Liver (tissue), 9 donors: Measurements from ENCODE around the gene LRP10. TPM values are rescaled to one million over a fixed set of nuclear protein-coding genes. Genes with fewer than 3 reads are reported as not detected.

Experiments
- DNase-seq: peaks from one replicate; pipeline ENCODE4 v3.0.0-alpha.2; 2017; ENCODE audit warnings: low spot score
- H3K27ac ChIP-seq, 2 donors: one replicate each; pipeline ENCODE4 v1.7.0; 2013; ENCODE audit warnings: inconsistent platforms in 2 of 2, low read length in 2 of 2, control low read depth in 1 of 2, low read depth in 1 of 2, mild to moderate bottlenecking in 1 of 2
- H3K27me3 ChIP-seq, 4 donors: one replicate each; pipeline versions ENCODE4 v1.6.1 to v1.7.0; 2013; ENCODE audit warnings: low read length in 3 of 4, inconsistent platforms in 1 of 4, mild to moderate bottlenecking in 1 of 4, moderate library complexity in 1 of 4; ENCODE audit not compliant: control insufficient read depth in 4 of 4, insufficient read depth in 4 of 4
- H3K36me3 ChIP-seq, 4 donors: one replicate each; pipeline versions ENCODE4 v1.6.1 to v1.7.0; 2013; ENCODE audit warnings: low read length in 3 of 4, mild to moderate bottlenecking in 3 of 4, low read depth in 1 of 4, moderate library complexity in 1 of 4; ENCODE audit not compliant: control insufficient read depth in 4 of 4, insufficient read depth in 3 of 4
- H3K4me1 ChIP-seq, 4 donors: one replicate each; pipeline versions ENCODE4 v1.6.1 to v1.7.0; 2013; ENCODE audit warnings: low read length in 3 of 4, mild to moderate bottlenecking in 3 of 4, moderate library complexity in 1 of 4; ENCODE audit not compliant: control insufficient read depth in 4 of 4, insufficient read depth in 4 of 4
- H3K4me3 ChIP-seq, 3 donors: one replicate each; pipeline versions ENCODE4 v1.6.1 to v1.7.0; 2013; ENCODE audit warnings: low read length in 3 of 3, control low read depth in 1 of 3, low read depth in 1 of 3, mild to moderate bottlenecking in 1 of 3
- H3K9ac ChIP-seq, 2 donors: one replicate each; pipeline ENCODE4 v1.7.0; 2013; ENCODE audit warnings: low read length in 2 of 2, mild to moderate bottlenecking in 2 of 2, moderate library complexity in 2 of 2, control low read depth in 1 of 2, low read depth in 1 of 2
- H3K9me3 ChIP-seq, 4 donors: one replicate each; pipeline versions ENCODE4 v1.6.1 to v1.7.0; 2013; ENCODE audit warnings: low read length in 3 of 4; ENCODE audit not compliant: control insufficient read depth in 4 of 4
- ATF3 ChIP-seq: IDR thresholded peaks from 2 replicates; pipeline ENCODE4 v1.6.1; 2016; ENCODE audit warnings: antibody characterized with exemption
- CTCF ChIP-seq: fragments of 150-350 bp; IDR thresholded peaks from 2 replicates; pipeline ENCODE4 v1.5.1; 2017; ENCODE audit warnings: improper control_type of control experiment, low read depth, low read length; ENCODE audit not compliant: missing input control
- EGR1 ChIP-seq, 2 donors: IDR thresholded peaks; 2 replicates each; pipeline ENCODE4 v1.6.1; 2016 to 2018; ENCODE audit warnings: antibody characterized with exemption in 2 of 2, low read depth in 2 of 2
- FOXA1 ChIP-seq: IDR thresholded peaks from 2 replicates; pipeline ENCODE4 v1.6.1; 2016; ENCODE audit warnings: antibody characterized with exemption
- FOXA2 ChIP-seq: IDR thresholded peaks from 2 replicates; pipeline ENCODE4 v1.6.1; 2016; ENCODE audit warnings: antibody characterized with exemption
- GABPA ChIP-seq, 2 donors: IDR thresholded peaks in 1 of 2; conservative IDR thresholded peaks in 1 of 2; 2 replicates each; pipeline ENCODE4 v1.6.1; 2016; ENCODE audit warnings: antibody characterized with exemption in 2 of 2, mild to moderate bottlenecking in 1 of 2, moderate library complexity in 1 of 2
- HNF4A ChIP-seq, 2 donors: conservative IDR thresholded peaks; 2 replicates each; pipeline ENCODE4 v1.6.1; 2016; ENCODE audit warnings: antibody characterized with exemption in 2 of 2, mild to moderate bottlenecking in 2 of 2
- HNF4G ChIP-seq: IDR thresholded peaks from 2 replicates; pipeline ENCODE4 v1.6.1; 2016; ENCODE audit warnings: antibody characterized with exemption
- JUND ChIP-seq, 2 donors: IDR thresholded peaks; 2 replicates each; pipeline ENCODE4 v1.6.1; 2016; ENCODE audit warnings: antibody characterized with exemption in 2 of 2
- NR2F2 ChIP-seq: IDR thresholded peaks from 2 replicates; pipeline ENCODE4 v1.6.1; 2016; ENCODE audit warnings: antibody characterized with exemption
- RAD21 ChIP-seq, 2 donors: IDR thresholded peaks; 2 replicates each; pipeline ENCODE4 v1.6.1; 2016; ENCODE audit warnings: antibody characterized with exemption in 2 of 2, mild to moderate bottlenecking in 2 of 2
- REST ChIP-seq: IDR thresholded peaks from 2 replicates; pipeline ENCODE4 v1.6.1; 2016; ENCODE audit warnings: antibody characterized with exemption, mild to moderate bottlenecking
- RXRA ChIP-seq, 2 donors: IDR thresholded peaks; 2 replicates each; pipeline ENCODE4 v1.6.1; 2017 to 2018; ENCODE audit warnings: antibody characterized with exemption in 2 of 2, mild to moderate bottlenecking in 1 of 2
- SP1 ChIP-seq: IDR thresholded peaks from 2 replicates; pipeline ENCODE4 v1.6.1; 2018; ENCODE audit warnings: antibody characterized with exemption, mild to moderate bottlenecking
- TAF1 ChIP-seq: conservative IDR thresholded peaks from 2 replicates; pipeline ENCODE4 v1.6.1; 2016; ENCODE audit warnings: antibody characterized with exemption, mild to moderate bottlenecking
- YY1 ChIP-seq: IDR thresholded peaks from 2 replicates; pipeline ENCODE4 v1.6.1; 2016; ENCODE audit warnings: antibody characterized with exemption, mild to moderate bottlenecking
- ZBTB33 ChIP-seq: IDR thresholded peaks from 2 replicates; pipeline ENCODE4 v1.6.1; 2016; ENCODE audit warnings: antibody characterized with exemption
- WGBS: extraction: QIAGEN DNeasy Blood & Tissue Kit; methylation state at CpG from one replicate; pipeline ENCODE4 v1.1.7; 2013; 5-methylcytosine and 5-hydroxymethylcytosine counted together
- polyA plus RNA-seq, 2 donors: library from polyadenylated mRNA; stranded (reverse) in 1 of 2; unstranded in 1 of 2; fragments of 200-250 nt in 1 of 2; fragments of >200 nt in 1 of 2; fragmentation: Nextera tagmentation in 1 of 2; extraction: Ambion mirVana in 1 of 2; gene quantifications; one replicate each; pipeline versions ENCODE4 v1.2.1 to v1.2.3, GENCODE V29; 2013 to 2015
- total RNA-seq, 2 donors: library from RNA; depleted of rRNA; stranded (reverse); fragments of >200 nt; gene quantifications; one replicate each; pipeline ENCODE4 v1.2.3, GENCODE V29; 2014
- donor health status: healthy.
- donor health status: healthy.
- donor health status: healthy.
- donor health status: healthy.
- donor health status: healthy.

The LRP10 gene
- total and polyA plus RNA-seq, 4 donors = 19.5 to 61.7 (median 31.3) TPM

GRCh38 chr14:22884738-22885523, 13.4 kb downstream of the LRP10 start:
- no peak overlapping the region for H3K9ac ChIP-seq
- TF ChIP-seq YY1 = no peak
- no peak for TF ChIP-seq HNF4G
- TF ChIP-seq FOXA2 = no peak
- TF ChIP-seq JUND (IDR thresholded peaks at IDR 0.05) = no peak
- TF ChIP-seq REST = no peak
- TF ChIP-seq RXRA (IDR thresholded peaks at IDR 0.05) = no peak
- no peak for TF ChIP-seq TAF1
- no peak for TF ChIP-seq ATF3
- no peak for TF ChIP-seq CTCF
- no peak overlapping the region for H3K4me3 ChIP-seq
- H3K27me3 ChIP-seq = no peaks in the 10 kb centered on the region
- DNase-seq = no peak
- H3K27ac ChIP-seq = no peak overlapping the region
- WGBS = 92% methylated on average over 11 of the region's 11 CpGs
- H3K36me3 ChIP-seq = no peaks in the 10 kb centered on the region
- H3K9me3 ChIP-seq = no peaks in the 10 kb centered on the region
- H3K4me1 ChIP-seq = peaks cover 0 to 4% (median 2%) of the 10 kb centered on the region in 4 donors

- Histone ChIP-seq H3K36me3 (no peaks in the 10 kb centered on the region), H3K4me1 (peaks cover 0 to 4% (median 2%) of the 10 kb centered on the region in 4 donors), H3K9me3 (no peaks in the 10 kb centered on the region), H3K27ac (no peak overlapping the region), H3K9ac (no peak overlapping the region), H3K27me3 (no peaks in the 10 kb centered on the region), H3K4me3 (no peak overlapping the region)
- 94% methylated on average over 21 of the region's 21 CpGs for WGBS
- no peak for DNase-seq
- TF ChIP-seq YY1 (no peak), FOXA2 (no peak), GABPA (IDR thresholded peaks at IDR 0.05 in 1 of 2, conservative IDR thresholded peaks at IDR 0.05 in 1 of 2) (no peak), NR2F2 (no peak), ZBTB33 (no peak), ATF3 (no peak), RAD21 (IDR thresholded peaks at IDR 0.05) (no peak), SP1 (no peak), CTCF (no peak), EGR1 (IDR thresholded peaks at IDR 0.05; ENCODE audit: low read depth in 2 of 2) (no peak), HNF4A (conservative IDR thresholded peaks at IDR 0.05) (no peak), REST (no peak), TAF1 (no peak), FOXA1 (no peak)
Observed at GRCh38 chr14:22885975-22886374, 14.4 kb downstream of the LRP10 start.
